ENCODE measurements around the gene FRMPD2. TPM values are rescaled to one million over a fixed set of nuclear protein-coding genes. Genes with fewer than 3 reads are reported as not detected.

Gene FRMPD2
- total and polyA plus RNA-seq, 2 donors (not counting 3 experiments of a cell fraction or from before 2014, with no cell fraction given): 0.42 TPM; not detected in 1

- H2AFZ ChIP-seq (ENCODE audit: low read depth, low read length): no peak overlapping the region
- dilution Hi-C loops (cut with MboI; ENCODE audit: extremely low pct_ligation_motif_present, low sequenced_read_pairs): no loop called here
- H3K9ac ChIP-seq (replicated peaks; ENCODE audit: extremely low read depth, insufficient read depth, low read length): no peak overlapping the region
- peaks cover 2 to 11% of the 10 kb centered on the region in 2 experiments for H3K27me3 ChIP-seq (ENCODE audit: control insufficient read depth in 2 of 2, insufficient read depth in 2 of 2, low read length in 2 of 2)
- peaks cover 13% of the 10 kb centered on the region for H3K4me1 ChIP-seq (ENCODE audit: control insufficient read depth, extremely low read depth, insufficient read depth, low read length)
- no peaks in the 10 kb centered on the region for H3K36me3 ChIP-seq (ENCODE audit: control insufficient read depth in 2 of 2, extremely low read depth in 1 of 2, insufficient read depth in 2 of 2, low read length in 2 of 2)
- H3K4me2 ChIP-seq (ENCODE audit: insufficient read depth, low read length): no peak overlapping the region
- H3K9me1 ChIP-seq (replicated peaks; ENCODE audit: control insufficient read depth, extremely low read depth, insufficient read depth, low read length): no peaks in the 10 kb centered on the region
- H3K9me3 ChIP-seq (replicated peaks; ENCODE audit: control insufficient read depth, insufficient read depth, low read length): no peaks in the 10 kb centered on the region
- CTCF ChIA-PET: interaction anchor here (1.0 to 1.1 kb wide), 2 partner anchors 35 to 40 kb away, joined by 3 read pairs; no protein-coding TSS in a partner anchor
- POLR2A ChIA-PET: no interaction called here
- no peaks in the 10 kb centered on the region for H3K79me2 ChIP-seq (ENCODE audit: control insufficient read depth, insufficient read depth, low read length)
- FAIRE-seq (no peak), DNase-seq (ENCODE audit: low read depth, low spot score) (no peak)
- no peaks in the 10 kb centered on the region for H4K20me1 ChIP-seq (replicated peaks; ENCODE audit: control insufficient read depth, extremely low read depth, insufficient read depth, low read length)
- no peak for TF ChIP-seq JUN (IDR thresholded peaks at IDR 0.05; ENCODE audit: borderline replicate concordance, insufficient read depth, insufficient read length, low read depth)
- no peak for TF ChIP-seq MYC (IDR thresholded peaks at IDR 0.05; ENCODE audit: low read depth, low read length)
- no peak for TF ChIP-seq GATA2 (IDR thresholded peaks at IDR 0.05; ENCODE audit: insufficient read depth, insufficient read length, low read depth, low read length)
- no peak for TF ChIP-seq POLR2AphosphoS5 (IDR thresholded peaks at IDR 0.05; ENCODE audit: insufficient read depth, low read depth, low read length)
- no peak for TF ChIP-seq CTCF (IDR thresholded peaks at IDR 0.05; ENCODE audit: extremely low read depth in 1 of 2, insufficient read depth in 1 of 2, low read depth in 1 of 2, low read length in 2 of 2)
- H3K27ac ChIP-seq (ENCODE audit: insufficient read depth, low read depth, low read length): no peak overlapping the region
- BruUV-seq (replicated peaks): no TSS peak
- no peak overlapping the region for H3K4me3 ChIP-seq (replicated peaks in 1 of 3; ENCODE audit: insufficient read depth in 1 of 3, low read depth in 1 of 3, low read length in 3 of 3)
- intact Hi-C loops (cut with micrococcal nuclease): loop anchor here (5.0 kb wide), 1 partner anchor 38 kb away; no protein-coding TSS in a partner anchor
These were observed 19.6 kb downstream of the FRMPD2 start for GRCh38 chr10:48254750-48255512.

Data from endothelial cell of umbilical vein (primary cell).